Gastrocnemius medialis (tissue), 4 donors: ENCODE data around the gene TALDO1.

Experiments used
- CTCF ChIP-seq, 5 experiments: fragments of 450-650 bp in 3 of 5; fragments of 200-600 bp in 2 of 5; sonication (generic) in 2 of 5; IDR thresholded peaks in 4 of 5; conservative IDR thresholded peaks in 1 of 5; 1 replicate in 4 of 5; 2 replicates in 1 of 5; pipeline ENCODE4 v1.5.1; 2016 to 2019; ENCODE audit warnings: antibody characterized with exemption in 5 of 5, mild to moderate bottlenecking in 3 of 5, moderate library complexity in 3 of 5
- POLR2A ChIP-seq, 2 donors: fragments of 450-650 bp; IDR thresholded peaks; one replicate each; pipeline ENCODE4 v1.6.1; 2017; ENCODE audit warnings: antibody characterized with exemption in 2 of 2, mild to moderate bottlenecking in 2 of 2, moderate library complexity in 2 of 2

GRCh38 chr11:792535-792821 lies 45.2 kb downstream of the TALDO1 start:
- TF ChIP-seq POLR2A (IDR thresholded peaks at IDR 0.05) = no peak
- TF ChIP-seq CTCF (IDR thresholded peaks at IDR 0.05 in 4 of 5, conservative IDR thresholded peaks at IDR 0.05 in 1 of 5) = no peak
